NCI-H446 treated with DMSO at 0.1 percent for 48 hours (cell line): Measurements from ENCODE around the gene ABHD16B.
"Not testable (repeated sequence)": the region's sequence is repeated elsewhere in the genome, so short reads cannot be mapped to it uniquely, and the experiment has no call there.

Experiments
- DNase-seq: peaks from one replicate; lab custom pipeline; 2025; lab: John Stamatoyannopoulos, UW

ABHD16B gene

DNA sequence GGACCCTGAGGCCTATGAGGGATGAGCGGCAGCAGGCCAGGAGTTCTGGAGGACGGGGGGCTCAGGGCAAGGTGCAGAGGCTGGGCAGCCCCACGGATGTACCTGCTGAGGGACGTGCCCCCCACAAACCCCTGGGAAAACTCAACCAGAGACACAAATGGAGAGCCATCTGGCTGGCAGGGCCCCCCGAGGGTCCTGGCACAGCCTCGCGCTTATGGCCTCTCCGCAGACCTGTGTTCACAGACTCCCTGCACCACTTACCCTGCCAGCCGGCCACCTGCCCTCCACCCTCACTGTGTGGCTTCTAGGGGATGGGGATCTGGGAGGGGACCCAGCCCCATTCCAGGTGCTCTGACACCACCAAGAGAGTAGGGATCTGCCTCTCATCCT lies 26.8 kb upstream of the ABHD16B start:
- peak; percentile 51 for DNase-seq

DNA sequence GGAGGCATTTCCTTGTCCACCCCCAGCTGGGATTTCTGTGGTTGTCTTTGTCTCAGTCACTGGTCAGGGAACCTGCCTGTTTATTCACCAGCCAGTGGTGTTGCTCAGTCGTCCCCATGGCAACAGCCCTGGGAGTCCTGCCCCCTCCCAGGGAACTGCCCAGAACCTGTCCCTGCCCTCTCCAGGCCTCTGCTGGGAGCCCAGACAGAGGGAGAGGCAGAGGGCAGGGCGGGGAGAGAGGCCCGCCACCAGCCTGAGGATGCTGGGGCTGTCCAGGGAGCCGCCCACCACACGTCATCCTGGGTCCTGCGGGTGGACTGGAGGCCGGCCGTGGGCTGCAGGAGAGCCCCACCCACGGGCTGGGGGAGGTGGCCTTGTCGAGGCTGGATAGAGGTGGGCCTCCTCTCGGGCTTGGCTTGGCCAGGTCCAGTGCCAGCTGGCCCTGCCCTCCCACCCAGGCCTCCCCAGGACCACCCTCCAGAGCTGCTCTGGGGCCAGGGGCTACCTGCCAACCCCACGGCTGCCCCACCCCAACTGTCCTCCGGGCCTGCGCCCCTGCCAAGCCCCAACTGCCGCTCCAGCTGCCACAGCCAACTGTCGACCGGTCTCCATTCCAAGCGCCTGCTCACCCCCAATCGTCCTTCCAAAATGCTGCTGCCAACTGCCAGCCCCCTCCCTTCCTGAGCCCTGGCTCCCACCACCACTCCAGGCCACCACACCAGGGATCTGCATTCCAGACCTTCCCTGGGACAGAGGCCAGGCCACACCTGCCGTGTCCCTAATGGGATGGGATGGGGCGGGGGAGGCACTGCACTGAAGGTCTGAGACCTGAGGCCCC lies 26.1 kb upstream of the ABHD16B start:
- peak; percentile 100 for DNase-seq

DNA sequence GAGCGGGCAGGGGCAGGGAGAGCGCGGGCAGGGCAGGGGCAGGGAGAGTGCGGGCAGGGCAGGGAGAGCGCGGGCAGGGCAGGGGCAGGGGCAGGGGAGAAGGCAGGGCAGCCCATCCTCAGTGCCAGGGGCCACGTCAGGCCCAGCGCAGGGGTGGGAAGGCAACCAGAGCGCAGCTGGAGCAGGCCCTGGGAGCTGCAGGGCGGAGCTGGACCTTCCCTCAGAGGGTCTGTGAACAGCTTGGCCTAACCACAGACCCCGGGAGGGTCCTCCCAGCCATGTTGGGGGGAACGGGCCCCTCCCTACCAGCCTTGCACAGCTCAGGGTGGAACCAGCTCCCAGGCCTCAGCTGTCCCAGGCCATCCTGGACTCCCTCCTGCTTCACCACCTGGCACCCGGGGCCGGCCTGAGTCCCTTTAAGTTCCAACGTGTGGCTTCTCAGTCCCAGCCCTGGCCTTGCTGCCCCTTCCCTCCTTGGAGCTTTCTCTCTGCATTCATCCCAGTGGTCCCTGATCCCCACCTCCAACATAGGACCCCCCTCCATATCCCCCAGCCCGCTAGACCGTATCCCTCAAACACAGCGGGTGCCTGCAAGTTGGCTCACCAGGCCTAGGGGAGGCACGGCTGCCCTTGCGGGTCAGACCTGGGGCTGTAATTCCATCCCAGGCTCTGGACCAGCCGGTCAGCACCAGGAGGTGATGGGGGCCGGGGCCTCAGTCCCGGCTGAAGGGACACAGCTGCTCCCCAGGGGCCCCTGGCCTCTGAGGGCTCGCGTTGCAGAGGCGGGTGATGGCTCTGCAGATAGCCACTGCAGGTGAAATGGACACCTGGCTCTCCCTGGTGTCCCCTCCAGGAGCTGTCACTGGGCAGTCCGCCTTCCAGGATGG lies 24.6 kb upstream of the ABHD16B start:
- DNase-seq: no peak

DNA sequence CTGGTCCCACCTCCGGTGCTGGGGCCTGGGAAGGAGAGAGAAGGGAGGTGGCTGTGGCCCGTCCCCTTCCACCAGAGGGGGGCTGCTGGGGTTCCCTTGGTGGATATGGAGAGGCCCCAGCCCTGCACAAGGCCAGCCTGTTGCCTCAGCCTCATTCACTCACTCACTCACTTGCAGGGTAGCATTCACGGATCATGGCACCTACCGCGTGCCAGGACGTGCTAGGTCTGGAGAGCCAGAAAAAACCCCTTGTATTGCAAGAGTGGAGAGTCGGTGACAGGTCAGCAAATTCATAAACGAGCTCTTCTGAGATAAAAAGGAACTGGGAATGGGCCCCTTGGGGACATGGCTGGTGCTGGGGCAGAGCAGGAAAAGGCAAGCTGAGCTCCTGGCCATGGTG lies 23.8 kb upstream of the ABHD16B start:
- DNase-seq: no peak

DNA sequence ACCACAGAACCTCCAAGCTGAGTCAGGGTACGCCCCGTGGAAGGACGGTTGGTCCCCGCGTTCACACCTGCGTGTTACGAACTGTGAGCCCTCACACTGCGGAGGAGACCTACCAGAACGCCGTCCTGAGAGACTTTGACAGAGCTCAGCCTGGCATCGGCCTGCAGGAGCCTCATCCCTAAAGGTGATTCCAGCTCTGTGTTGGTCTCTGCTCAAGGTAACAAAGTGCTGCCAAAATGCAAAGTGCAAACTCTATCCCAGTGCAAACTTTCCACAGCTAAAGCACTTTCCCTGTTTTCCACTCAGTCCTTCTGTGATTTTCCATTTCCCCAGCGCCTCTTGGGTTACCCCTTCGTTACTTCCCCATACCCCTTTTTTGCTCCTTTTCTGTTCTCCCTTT lies 21.7 kb upstream of the ABHD16B start:
- no peak for DNase-seq

DNA sequence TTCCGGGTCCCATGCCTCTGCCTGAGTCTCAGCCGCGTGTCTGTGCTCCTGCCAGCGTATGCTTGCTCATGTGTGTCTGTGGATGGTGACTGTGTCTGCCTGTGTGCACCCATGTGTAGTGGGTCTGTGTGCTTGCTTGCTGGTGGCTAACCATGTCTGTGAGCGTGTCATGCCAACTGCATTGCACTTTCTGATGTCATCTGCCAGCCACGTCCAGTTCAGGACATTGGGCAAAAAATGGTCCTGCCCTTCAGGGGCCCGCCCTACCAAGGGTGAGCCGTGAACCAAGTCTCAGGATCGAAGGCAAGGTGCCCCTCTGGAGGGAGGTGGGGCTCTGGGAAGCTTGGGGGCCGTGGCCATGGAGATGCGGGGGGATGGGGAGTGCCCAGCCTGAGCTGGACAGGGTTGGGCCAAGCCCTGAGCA lies 20.9 kb upstream of the ABHD16B start:
- DNase-seq: no peak

DNA sequence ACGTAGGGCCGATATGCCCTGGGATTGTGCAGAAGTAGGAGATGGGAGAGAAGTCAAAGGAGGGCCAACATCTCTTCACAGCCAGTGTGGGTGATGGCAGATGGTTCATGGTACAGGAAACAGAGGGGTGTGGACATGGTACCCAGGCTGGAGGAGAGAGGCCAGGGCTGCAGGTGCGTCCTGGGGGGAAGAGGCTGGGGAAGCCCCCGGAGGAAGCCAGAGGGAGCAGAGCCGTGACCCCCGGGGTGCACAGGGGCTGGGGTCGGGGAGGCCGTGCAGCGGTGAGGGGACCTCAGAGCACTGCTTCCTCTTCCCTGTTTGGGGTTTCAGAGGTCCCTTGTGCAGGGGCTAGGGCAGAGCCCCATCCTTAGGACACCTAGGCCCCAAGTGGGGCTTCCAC lies 19.0 kb upstream of the ABHD16B start:
- DNase-seq: no peak

DNA sequence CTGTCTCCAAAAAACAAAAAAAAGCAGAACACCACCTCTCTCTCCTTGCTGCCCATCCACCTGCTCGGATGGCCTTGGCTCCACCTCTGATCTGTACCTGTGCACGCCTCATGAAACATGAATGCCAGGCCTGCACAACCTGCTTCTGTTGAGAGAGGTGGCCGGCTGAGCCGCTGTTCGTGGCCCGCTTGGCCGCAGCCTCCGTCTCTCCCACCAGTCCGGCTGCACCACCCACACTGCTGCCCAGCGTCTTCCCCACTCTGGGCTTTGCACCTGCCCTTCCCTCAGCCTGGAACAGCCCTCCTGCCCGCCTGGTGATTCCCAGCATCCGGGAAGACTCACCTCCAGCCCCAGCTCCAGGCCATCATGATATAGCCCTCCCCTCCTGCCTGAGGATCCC lies 18.1 kb upstream of the ABHD16B start:
- DNase-seq: no peak

DNA sequence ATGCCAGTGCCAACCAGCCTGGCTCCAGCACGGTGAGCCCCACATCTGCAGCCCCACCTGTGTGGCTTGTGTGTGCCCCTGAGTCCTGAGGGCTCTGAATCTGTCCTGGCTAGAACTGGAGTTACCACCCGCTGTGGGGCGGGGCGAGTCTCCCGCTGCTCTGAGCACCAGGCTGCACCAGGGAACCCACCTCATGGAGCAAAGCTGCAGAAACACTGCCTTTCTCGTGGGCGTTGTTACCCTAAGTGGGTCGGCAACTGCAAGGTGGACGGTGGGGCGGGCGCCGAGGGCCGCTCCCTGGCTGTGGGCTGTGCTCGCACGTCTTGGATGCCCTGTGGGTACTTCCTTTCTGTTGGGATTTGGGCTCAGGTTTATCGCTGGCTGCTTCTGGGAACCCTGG lies 17.5 kb upstream of the ABHD16B start:
- DNase-seq: no peak

DNA sequence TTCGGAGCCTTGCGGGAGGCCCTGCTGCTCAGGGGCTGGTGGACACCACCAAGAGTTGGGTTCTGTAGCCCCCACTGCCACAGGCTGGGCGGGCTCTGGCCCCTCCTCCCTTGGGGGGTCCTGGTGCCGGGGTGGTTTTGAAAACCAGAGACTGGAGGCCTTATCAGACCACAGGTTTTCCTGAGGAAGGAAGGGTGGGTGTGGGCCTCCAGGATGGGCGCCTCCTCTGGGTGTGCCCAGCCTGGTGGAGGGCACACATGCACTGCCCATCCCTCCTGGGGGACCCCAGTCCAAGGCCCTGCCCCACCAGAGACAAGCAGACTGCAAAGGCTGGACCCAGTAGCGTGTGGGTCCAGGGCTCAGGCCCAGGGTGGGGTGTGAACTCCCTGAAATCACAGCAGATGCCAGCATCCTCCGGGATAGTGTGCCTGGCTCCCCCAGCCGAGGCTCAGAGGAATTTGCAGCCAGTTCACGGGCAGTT lies 16.7 kb upstream of the ABHD16B start:
- DNase-seq: no peak

DNA sequence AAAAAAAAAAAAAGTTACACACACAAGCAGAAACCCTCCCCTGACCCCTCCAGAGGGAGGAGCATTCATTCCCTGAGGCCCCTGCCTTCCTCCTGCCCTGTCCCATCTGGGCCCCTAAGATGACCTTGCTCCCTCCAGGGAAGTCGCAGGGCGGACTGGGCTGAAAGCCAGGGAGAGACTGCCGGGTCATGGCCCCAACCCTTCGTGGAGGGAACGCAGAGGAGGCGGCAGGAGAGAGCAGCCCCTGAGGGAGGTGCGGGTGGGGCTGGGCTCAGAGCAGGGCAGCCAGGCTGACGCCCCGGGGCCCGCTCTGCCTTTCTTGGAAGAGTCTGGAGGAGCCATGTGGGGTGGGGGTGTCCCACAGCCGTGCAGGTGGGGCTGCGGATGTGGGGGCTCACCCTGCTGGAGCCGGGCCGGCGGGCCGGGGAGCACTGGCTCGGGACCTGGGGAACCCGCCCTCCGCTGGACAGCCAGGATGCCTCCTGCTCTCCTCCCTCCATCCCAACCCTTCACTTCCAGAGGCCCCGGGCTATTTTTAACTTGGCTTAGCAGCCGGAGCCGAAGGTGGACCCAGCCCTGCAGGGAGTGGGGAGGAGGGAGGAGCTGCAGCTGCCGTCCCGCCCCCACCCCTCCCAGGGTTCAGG lies 15.0 kb upstream of the ABHD16B start:
- DNase-seq: no peak

DNA sequence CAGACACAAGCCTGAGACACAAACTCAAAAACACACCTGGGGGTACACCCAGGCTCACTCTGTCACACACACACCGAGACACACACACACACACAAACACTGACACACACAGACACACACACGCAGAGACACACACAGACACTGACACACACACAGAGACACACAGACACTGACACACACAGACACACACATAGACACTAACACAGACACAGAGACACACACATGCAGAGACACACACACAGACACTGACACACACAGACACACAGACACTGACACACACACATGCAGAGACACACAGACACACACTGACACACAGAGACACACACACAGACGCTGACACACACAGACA lies 14.4 kb upstream of the ABHD16B start:
- DNase-seq: no peak

DNA sequence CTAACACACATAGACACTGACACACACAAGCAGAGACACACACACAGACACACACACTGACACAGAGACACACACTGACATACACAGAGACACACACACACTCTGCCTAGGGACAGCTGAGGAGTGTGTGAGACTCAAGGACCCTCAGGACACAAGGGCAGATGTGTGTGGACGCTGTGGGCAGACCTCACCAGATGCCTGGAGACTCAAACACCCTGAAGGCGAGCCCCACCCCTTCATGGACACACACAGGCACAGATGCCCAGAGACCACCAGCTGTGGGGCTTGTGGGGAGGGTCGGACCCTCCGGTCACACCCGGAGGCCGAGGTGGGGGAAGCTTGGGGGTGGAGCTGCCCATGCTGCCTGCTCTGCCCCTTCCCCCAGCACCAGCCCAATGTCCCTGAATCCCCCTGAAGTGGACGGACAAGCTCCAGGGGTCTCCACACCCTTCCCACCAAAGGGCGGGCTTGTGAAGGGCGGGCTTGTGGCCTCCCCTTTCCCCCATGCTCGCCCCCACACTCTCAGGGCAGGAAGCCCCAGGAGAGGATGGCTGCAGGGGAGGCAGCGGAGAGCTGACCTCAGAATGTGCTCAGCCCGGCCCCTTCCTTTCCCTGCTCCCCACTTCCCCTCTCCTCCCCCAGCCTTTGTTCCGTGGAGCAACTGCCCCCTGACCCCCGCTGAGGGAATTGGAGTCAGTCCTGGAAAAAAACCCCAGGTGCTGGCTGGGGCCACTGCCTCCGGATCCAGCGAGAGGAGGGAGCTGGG lies 13.9 kb upstream of the ABHD16B start:
- DNase-seq: no peak

DNA sequence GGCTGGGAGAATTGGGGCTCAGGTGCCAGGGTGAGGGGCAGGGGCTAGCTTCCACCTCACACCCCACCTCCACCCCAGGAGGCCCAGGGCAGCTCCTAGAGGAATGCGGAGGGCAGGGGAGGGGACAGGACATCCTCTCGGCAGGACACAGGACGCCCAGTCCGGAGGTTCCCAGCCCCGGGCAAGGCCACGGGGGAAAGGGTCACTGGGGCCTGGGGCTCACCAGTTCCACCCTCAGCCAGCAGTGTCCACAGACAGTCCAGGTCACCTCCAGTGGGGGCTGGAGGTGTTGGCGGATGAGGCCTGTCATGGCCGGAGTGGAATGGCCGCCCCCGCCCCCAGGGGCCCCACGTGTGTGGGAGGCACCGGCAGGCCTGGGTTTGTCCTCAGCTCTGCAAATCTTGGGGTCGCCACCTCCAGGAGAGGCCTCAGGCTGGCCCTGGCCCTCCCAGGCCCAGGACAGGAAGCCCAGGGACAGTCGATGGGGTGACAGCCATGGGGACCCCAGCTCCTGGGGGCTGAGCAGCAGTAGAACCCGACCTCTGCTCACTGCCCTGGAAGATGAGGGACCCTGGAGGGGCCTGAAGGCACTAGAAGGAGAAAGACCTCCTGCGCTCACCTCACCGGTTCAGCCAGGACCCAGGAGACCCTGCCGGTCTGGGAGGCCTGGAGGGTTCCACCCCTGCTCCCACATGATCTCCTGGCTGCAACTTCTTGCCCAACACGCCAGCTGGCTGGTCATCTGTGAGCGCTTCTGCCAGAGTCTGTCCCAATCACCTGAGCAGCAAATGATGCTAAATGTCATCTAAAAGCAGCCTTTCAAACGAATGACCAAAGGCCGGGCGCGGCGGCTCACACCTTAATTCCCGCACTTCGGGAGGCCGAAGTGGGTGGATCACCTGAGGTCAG lies 13.0 kb upstream of the ABHD16B start:
- no peak for DNase-seq

DNA sequence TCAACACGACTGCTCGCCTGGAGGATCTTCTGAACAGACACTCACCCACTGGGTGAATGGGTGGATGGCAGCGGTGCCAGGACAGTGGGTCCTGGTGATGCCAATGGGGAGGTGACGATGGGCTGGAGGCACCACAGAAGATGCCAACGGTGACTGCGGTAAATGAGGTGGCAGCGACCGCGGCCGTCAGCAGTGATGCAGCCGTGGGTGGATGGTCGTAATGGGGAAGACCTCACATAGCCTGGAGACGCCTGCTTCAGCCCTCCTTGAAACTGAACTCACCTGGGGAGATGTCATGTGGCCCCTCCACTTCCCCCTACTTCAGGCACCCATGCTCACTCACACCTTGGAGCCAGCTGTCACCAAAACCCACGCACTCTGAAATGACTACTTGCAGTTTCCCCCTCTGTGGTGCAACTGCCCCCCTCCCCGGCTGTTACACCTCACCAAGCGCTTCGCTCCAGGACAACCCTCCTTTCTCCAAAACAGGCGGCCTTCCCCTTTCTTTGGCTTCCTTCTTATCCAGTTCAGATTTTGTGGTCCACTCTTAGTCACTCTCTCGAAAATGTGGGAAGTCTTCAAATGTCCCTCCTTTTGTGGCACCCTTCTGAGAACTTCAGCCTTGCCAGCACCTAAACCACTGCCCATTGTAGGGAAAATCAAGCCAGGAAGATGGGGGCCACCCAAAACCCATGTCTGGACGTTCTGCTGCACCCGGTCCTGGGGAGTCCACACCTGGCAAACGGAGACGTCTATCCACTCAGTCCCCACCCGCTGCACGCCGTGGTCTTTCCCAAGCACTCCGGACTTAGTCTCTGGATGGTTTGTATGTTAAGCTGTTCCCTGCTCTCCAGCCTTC lies 10.4 kb upstream of the ABHD16B start:
- DNase-seq: no peak

DNA sequence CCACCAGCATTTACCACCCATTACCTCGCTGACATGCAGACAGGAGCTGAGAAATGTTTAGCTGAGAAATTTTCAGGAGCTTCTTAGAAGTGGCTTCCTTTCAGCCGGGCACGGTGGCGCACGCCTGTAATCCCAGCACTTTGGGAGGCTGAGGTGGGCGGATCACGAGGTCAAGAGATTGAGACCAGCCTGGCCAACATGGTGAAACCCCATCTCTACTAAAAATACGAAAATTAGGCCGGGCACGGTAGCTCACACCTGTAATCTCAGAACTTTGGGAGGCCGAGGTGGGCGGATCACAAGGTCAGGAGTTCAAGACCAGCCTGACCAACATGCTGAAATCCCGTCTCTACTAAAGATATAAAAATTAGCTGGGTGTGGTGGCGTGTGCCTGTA lies 9.8 kb upstream of the ABHD16B start:
- DNase-seq: not testable (repeated sequence)

DNA sequence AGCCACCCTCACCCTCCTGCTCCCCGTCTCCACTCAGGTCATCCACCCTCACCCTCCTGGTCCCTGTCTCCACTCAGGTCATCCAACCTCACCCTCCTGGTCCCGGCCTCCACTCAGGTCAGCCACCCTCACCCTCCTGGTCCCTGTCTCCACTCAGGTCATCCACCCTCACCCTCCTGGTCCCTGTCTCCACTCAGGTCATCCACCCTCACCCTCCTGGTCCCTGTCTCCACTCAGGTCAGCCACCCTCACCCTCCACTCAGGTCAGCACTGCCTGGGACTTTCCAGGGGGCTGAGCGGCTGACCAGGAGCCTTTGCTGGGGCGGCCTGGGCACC lies 7.6 kb upstream of the ABHD16B start:
- not testable (repeated sequence) for DNase-seq

DNA sequence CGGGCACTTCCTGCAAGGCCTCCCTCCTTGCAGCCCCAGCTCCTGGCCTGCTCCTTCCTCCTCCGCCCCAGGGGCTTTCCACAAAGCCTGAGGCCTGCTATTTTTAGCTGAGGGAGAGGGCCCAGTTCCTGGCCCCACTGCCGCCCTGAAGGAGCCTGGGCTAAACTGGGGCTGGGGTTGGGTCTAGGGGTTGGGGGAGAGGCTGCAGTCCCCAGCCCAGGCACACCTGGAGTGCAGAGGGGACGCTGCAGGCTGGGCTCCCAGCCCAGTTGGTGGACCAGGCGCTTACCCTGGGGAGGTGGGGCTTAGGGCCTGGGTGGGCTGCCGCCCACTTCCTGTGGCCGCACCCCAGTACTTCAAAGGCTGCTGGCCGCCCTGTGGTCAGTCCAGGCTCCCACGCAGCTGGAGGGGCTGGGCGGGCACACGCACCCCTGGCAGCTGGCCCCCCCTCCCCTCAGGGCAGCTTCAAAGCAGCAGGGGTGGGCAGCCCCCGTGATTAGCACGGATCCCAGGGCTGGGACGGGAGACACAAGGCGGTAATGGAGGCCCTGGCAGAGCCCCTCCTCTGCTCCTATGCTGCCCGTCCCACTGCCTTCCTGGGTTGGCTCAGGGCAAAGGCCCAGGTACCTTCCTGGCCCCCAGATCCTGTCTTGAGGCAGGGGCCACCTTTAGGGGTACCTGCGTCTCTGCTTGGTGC lies 7.1 kb upstream of the ABHD16B start:
- DNase-seq: no peak

DNA sequence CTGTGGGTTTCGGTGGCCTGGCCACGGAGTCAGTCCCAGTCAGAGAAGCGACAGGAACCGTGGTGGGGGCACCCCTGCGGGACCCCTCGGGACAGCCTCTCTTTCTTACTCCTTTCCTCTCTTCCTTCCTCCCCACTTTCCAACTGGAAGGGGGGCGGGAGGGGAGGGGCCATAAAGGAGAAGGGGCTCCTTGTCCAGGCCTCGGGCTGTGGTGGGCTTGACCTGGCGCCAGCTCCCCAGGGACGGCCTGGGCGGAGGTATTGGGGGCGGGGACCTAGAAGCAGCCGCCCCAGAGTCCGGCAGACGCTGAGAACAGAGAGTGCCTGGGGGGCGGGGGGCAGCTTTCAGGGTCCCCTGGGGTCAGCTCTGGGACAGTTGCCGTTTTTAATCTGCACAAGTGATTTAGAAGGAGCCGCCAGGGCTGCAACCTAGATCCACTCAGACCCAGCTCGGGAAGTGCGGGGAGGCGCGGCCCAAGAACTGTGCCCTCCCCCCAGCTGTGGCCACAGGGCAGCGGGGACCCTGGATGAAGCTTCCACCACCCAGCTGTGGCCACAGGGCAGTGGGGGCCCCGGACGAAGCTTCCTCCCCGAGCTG lies 6.4 kb upstream of the ABHD16B start:
- DNase-seq: no peak
